Measurements from ENCODE around the gene COBLL1. TPM values are rescaled to one million over a fixed set of nuclear protein-coding genes. Genes with fewer than 3 reads are reported as not detected.

Gene COBLL1
- total and polyA plus RNA-seq, 9 donors: 5.6 to 11.0 (median 7.3) TPM

DNA sequence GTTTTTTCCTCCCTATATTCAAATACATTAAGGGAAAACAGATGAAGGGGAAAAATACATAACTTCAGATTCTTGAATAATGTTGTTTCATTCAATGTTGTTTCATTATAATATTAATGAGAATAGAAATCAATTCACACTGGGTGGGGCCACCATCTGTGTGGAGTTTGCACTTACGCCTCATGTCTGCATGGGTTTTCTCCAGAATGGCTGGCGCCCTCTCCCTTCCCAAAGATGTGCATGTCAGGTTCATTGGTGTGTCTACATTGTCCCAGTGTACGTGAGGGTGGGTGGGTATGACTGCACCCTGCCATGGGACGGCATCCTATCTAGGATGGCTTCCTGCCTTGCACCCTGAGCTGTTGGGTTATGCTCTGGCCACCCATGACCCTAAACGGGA, 51.7 kb downstream of the COBLL1 start:
- H3K27ac ChIP-seq (ENCODE audit: low read length): no peak overlapping the region
- H3K9me3 ChIP-seq (replicated peaks; ENCODE audit: control insufficient read depth, low read depth, low read length): no peaks in the 10 kb centered on the region
- no peak for DNase-seq
- peaks cover 6% of the 10 kb centered on the region for H3K4me1 ChIP-seq (ENCODE audit: control insufficient read depth, insufficient read depth, low read length)
- WGBS (ENCODE audit: insufficient coverage): 80% methylated on average over 1 of the region's 5 CpGs
- H3K27me3 ChIP-seq (ENCODE audit: control insufficient read depth, insufficient read depth, low read length): no peaks in the 10 kb centered on the region
- no peak overlapping the region for H3K4me3 ChIP-seq (ENCODE audit: low read length)
- H3K36me3 ChIP-seq (ENCODE audit: control insufficient read depth, insufficient read depth, low read length): no peaks in the 10 kb centered on the region

DNA sequence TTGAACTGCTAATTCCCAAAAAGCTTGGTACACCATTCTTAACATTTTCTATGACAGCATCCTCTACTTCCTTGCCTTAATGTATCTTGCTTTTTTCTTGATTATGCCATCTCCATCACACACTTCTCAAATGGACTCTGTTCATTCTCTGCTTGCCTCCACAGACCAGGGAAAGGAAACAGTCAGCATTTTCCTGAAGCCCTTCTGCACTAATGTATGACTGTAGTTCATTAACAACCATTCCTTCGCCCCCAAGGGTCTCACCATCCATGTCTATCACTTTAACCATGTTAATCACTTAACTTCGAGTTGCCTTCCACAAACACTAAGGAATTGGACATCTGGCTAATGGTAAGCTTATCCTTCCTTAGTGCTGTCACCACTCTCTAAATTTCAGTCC, 54.8 kb downstream of the COBLL1 start:
- Histone ChIP-seq H3K9me3 (replicated peaks; ENCODE audit: control insufficient read depth, low read depth, low read length) (no peaks in the 10 kb centered on the region), H3K4me1 (ENCODE audit: control insufficient read depth, insufficient read depth, low read length) (peaks cover 6% of the 10 kb centered on the region), H3K36me3 (ENCODE audit: control insufficient read depth, insufficient read depth, low read length) (no peaks in the 10 kb centered on the region), H3K27ac (ENCODE audit: low read length) (no peak overlapping the region), H3K4me3 (ENCODE audit: low read length) (no peak overlapping the region), H3K27me3 (ENCODE audit: control insufficient read depth, insufficient read depth, low read length) (no peaks in the 10 kb centered on the region)
- WGBS (ENCODE audit: insufficient coverage): 48% methylated on average over 2 of the region's 2 CpGs
- DNase-seq: no peak

GRCh38 chr2:164785457-164785856, 56.2 kb downstream of the COBLL1 start:
- H3K9me3 ChIP-seq (replicated peaks; ENCODE audit: control insufficient read depth, low read depth, low read length): no peaks in the 10 kb centered on the region
- no CpG with 5 or more reads among the region's 1 CpG for WGBS (ENCODE audit: insufficient coverage)
- no peak overlapping the region for H3K4me3 ChIP-seq (ENCODE audit: low read length)
- H3K27me3 ChIP-seq (ENCODE audit: control insufficient read depth, insufficient read depth, low read length): no peaks in the 10 kb centered on the region
- H3K36me3 ChIP-seq (ENCODE audit: control insufficient read depth, insufficient read depth, low read length): no peaks in the 10 kb centered on the region
- DNase-seq: peak; percentile 85
- H3K27ac ChIP-seq (ENCODE audit: low read length): peak overlapping the region; percentile 87
- peaks cover 6% of the 10 kb centered on the region for H3K4me1 ChIP-seq (ENCODE audit: control insufficient read depth, insufficient read depth, low read length)

GRCh38 chr2:164784376-164784775, 57.2 kb downstream of the COBLL1 start:
- H3K4me1 ChIP-seq (ENCODE audit: control insufficient read depth, insufficient read depth, low read length): peaks cover 6% of the 10 kb centered on the region
- H3K4me3 ChIP-seq (ENCODE audit: low read length): no peak overlapping the region
- no peaks in the 10 kb centered on the region for H3K9me3 ChIP-seq (replicated peaks; ENCODE audit: control insufficient read depth, low read depth, low read length)
- H3K27me3 ChIP-seq (ENCODE audit: control insufficient read depth, insufficient read depth, low read length): no peaks in the 10 kb centered on the region
- H3K36me3 ChIP-seq (ENCODE audit: control insufficient read depth, insufficient read depth, low read length): no peaks in the 10 kb centered on the region
- peak; percentile 71 for DNase-seq
- no CpG with 5 or more reads among the region's 2 CpGs for WGBS (ENCODE audit: insufficient coverage)
- H3K27ac ChIP-seq (ENCODE audit: low read length): peak overlapping the region; percentile 87

DNA sequence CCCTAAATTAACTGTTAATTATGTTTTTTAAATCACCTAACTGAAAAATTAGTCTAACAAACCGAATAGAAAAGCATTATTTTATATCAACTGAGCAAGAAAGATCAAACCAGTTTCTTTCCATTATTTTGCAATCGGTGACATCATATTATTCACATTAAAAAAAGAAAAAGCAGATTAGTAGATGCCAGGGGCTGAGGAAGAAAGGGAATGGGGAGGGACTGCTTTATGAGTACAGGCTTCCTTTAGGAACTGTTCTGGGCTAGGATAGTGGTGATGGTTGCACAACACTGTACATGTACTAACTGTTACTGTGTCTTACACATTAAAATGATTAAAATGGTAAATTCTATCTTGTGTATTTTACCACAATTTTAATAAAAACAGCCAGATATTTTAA, 59.3 kb downstream of the COBLL1 start:
- Histone ChIP-seq H3K4me1 (ENCODE audit: control insufficient read depth, insufficient read depth, low read length) (peaks cover 6% of the 10 kb centered on the region), H3K4me3 (ENCODE audit: low read length) (no peak overlapping the region), H3K27ac (ENCODE audit: low read length) (no peak overlapping the region), H3K36me3 (ENCODE audit: control insufficient read depth, insufficient read depth, low read length) (no peaks in the 10 kb centered on the region), H3K9me3 (replicated peaks; ENCODE audit: control insufficient read depth, low read depth, low read length) (no peaks in the 10 kb centered on the region), H3K27me3 (ENCODE audit: control insufficient read depth, insufficient read depth, low read length) (no peaks in the 10 kb centered on the region)
- no CpG with 5 or more reads among the region's 2 CpGs for WGBS (ENCODE audit: insufficient coverage)
- peak; percentile 46 for DNase-seq

GRCh38 chr2:164781394-164781793, 60.2 kb downstream of the COBLL1 start:
- no CpG with 5 or more reads among the region's 1 CpG for WGBS (ENCODE audit: insufficient coverage)
- H3K27ac ChIP-seq (ENCODE audit: low read length): no peak overlapping the region
- peaks cover 6% of the 10 kb centered on the region for H3K4me1 ChIP-seq (ENCODE audit: control insufficient read depth, insufficient read depth, low read length)
- no peak for DNase-seq
- no peaks in the 10 kb centered on the region for H3K27me3 ChIP-seq (ENCODE audit: control insufficient read depth, insufficient read depth, low read length)
- no peaks in the 10 kb centered on the region for H3K36me3 ChIP-seq (ENCODE audit: control insufficient read depth, insufficient read depth, low read length)
- no peaks in the 10 kb centered on the region for H3K9me3 ChIP-seq (replicated peaks; ENCODE audit: control insufficient read depth, low read depth, low read length)
- H3K4me3 ChIP-seq (ENCODE audit: low read length): no peak overlapping the region

DNA sequence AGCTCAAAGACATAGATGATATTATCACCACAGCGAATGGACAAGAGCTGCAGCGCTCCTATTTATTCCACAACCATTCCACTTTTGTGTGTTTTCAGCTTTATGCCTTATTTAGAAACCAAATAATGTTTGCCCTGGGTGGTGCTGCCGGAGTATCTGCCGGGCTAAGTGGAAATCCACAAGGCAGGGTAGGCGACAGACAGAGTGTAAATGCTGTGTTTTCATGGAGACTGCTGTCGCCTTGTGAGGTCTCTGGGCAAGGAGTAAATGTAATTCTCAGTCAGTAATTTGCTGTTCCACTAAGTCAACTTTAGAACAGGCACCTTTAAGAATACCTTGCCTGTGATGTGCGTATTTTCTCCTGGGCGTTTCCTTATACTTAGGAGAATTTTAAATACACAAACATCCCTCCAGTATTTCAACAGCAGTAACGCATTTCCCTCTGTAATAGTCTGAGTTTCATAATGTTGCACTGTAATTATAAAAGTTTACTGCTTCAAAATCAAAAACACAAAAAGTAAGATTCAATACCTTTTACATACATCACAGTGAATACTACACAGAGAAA, 60.9 kb downstream of the COBLL1 start:
- H3K27ac ChIP-seq (ENCODE audit: low read length): no peak overlapping the region

GRCh38 chr2:164779383-164780057, 62.1 kb downstream of the COBLL1 start:
- H3K4me1 ChIP-seq (ENCODE audit: control insufficient read depth, insufficient read depth, low read length): no peaks in the 10 kb centered on the region
- no peaks in the 10 kb centered on the region for H3K27me3 ChIP-seq (ENCODE audit: control insufficient read depth, insufficient read depth, low read length)
- 67% methylated on average over 5 of the region's 7 CpGs for WGBS (ENCODE audit: insufficient coverage)
- H3K36me3 ChIP-seq (ENCODE audit: control insufficient read depth, insufficient read depth, low read length): no peaks in the 10 kb centered on the region
- H3K4me3 ChIP-seq (ENCODE audit: low read length): no peak overlapping the region
- no peak for DNase-seq
- H3K27ac ChIP-seq (ENCODE audit: low read length): no peak overlapping the region
- no peaks in the 10 kb centered on the region for H3K9me3 ChIP-seq (replicated peaks; ENCODE audit: control insufficient read depth, low read depth, low read length)

More for the DNA sequence above, 60.9 kb downstream of the COBLL1 start:
- Histone ChIP-seq H3K4me3 (ENCODE audit: low read length) (no peak overlapping the region), H3K4me1 (ENCODE audit: control insufficient read depth, insufficient read depth, low read length) (peaks cover 6% of the 10 kb centered on the region), H3K27me3 (ENCODE audit: control insufficient read depth, insufficient read depth, low read length) (no peaks in the 10 kb centered on the region), H3K9me3 (replicated peaks; ENCODE audit: control insufficient read depth, low read depth, low read length) (no peaks in the 10 kb centered on the region), H3K36me3 (ENCODE audit: control insufficient read depth, insufficient read depth, low read length) (no peaks in the 10 kb centered on the region)
- DNase-seq: no peak
- WGBS (ENCODE audit: insufficient coverage): 65% methylated on average over 4 of the region's 9 CpGs

DNA sequence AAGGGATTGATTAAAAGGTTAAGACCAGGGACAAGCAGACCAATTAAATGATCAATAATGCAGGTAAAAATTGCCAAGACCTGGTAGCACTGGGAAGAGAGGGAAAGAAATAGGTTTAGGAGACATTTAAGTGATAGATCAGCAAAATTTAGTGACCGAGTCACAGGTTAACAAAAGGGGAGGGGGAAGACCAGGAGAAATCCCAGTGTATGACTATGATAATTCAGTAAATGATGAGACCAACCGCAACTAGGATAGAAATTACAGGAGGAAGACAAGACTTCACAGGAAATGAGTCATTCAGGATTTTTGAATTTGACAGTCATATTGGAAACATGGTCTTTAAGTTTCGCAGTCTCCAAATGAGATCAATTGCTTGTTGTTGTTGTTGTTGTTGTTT, 62.9 kb downstream of the COBLL1 start:
- no peaks in the 10 kb centered on the region for H3K36me3 ChIP-seq (ENCODE audit: control insufficient read depth, insufficient read depth, low read length)
- 100% methylated on average over 1 of the region's 3 CpGs for WGBS (ENCODE audit: insufficient coverage)
- DNase-seq: no peak
- H3K27me3 ChIP-seq (ENCODE audit: control insufficient read depth, insufficient read depth, low read length): no peaks in the 10 kb centered on the region
- no peak overlapping the region for H3K27ac ChIP-seq (ENCODE audit: low read length)
- no peaks in the 10 kb centered on the region for H3K4me1 ChIP-seq (ENCODE audit: control insufficient read depth, insufficient read depth, low read length)
- H3K9me3 ChIP-seq (replicated peaks; ENCODE audit: control insufficient read depth, low read depth, low read length): no peaks in the 10 kb centered on the region
- no peak overlapping the region for H3K4me3 ChIP-seq (ENCODE audit: low read length)

- no peak overlapping the region for H3K27ac ChIP-seq (ENCODE audit: low read length)
- H3K27me3 ChIP-seq (ENCODE audit: control insufficient read depth, insufficient read depth, low read length): no peaks in the 10 kb centered on the region
- no peak for DNase-seq
- no peak overlapping the region for H3K4me3 ChIP-seq (ENCODE audit: low read length)
- no peaks in the 10 kb centered on the region for H3K36me3 ChIP-seq (ENCODE audit: control insufficient read depth, insufficient read depth, low read length)
- 88% methylated on average over 1 of the region's 1 CpG for WGBS (ENCODE audit: insufficient coverage)
- no peaks in the 10 kb centered on the region for H3K9me3 ChIP-seq (replicated peaks; ENCODE audit: control insufficient read depth, low read depth, low read length)
- no peaks in the 10 kb centered on the region for H3K4me1 ChIP-seq (ENCODE audit: control insufficient read depth, insufficient read depth, low read length)
Observed at GRCh38 chr2:164777847-164778461, 63.7 kb downstream of the COBLL1 start.

All from muscle of leg (tissue), 11 donors.